ENCODE results near the gene MRPL24.

GRCh38 chr1:156704930-156705320 is 36.0 kb downstream of the MRPL24 start:
- TF ChIP-seq CTCF (IDR thresholded peaks at IDR 0.05 in 8 of 11, conservative IDR thresholded peaks at IDR 0.05 in 3 of 11) = no peak
- no peak for TF ChIP-seq POLR2A (IDR thresholded peaks at IDR 0.05)
- TF ChIP-seq POLR2AphosphoS5 (IDR thresholded peaks at IDR 0.05) = peak in 1 of 3 donors; percentile 37

Measured in spleen (tissue), 7 donors.